GM23248 (cell line): ENCODE measurements around the gene APAF1. TPM values are rescaled to one million over a fixed set of nuclear protein-coding genes. Genes with fewer than 3 reads are reported as not detected.

Experiments used
- DNase-seq: peaks from one replicate; pipeline ENCODE4 v3.0.0-alpha.2; 2015
- H2AFZ ChIP-seq: fragments of 200-600 bp; sonication (generic); 2 replicates; pipeline ENCODE4 v1.6.1; 2016; ENCODE audit warnings: antibody characterized with exemption
- H3F3A ChIP-seq: fragments of 200-600 bp; sonication (generic); 2 replicates; pipeline ENCODE4 v1.6.1; 2016; ENCODE audit warnings: mild to moderate bottlenecking, antibody characterized with exemption, mixed run types; ENCODE audit not compliant: insufficient read depth
- H3K27ac ChIP-seq: fragments of 200-600 bp; sonication (generic); 2 replicates; pipeline ENCODE4 v1.5.1; 2016; ENCODE audit warnings: mild to moderate bottlenecking
- H3K27me3 ChIP-seq: fragments of 200-600 bp; sonication (generic); replicated peaks from 2 replicates; pipeline ENCODE4 v1.6.1; 2016; ENCODE audit warnings: mild to moderate bottlenecking; ENCODE audit not compliant: insufficient read depth
- H3K36me3 ChIP-seq: fragments of 200-600 bp; sonication (generic); 2 replicates; pipeline ENCODE4 v1.6.1; 2016; ENCODE audit warnings: low read depth, mild to moderate bottlenecking
- H3K4me1 ChIP-seq: fragments of 200-600 bp; sonication (generic); 2 replicates; pipeline ENCODE4 v1.6.1; 2016; ENCODE audit warnings: mild to moderate bottlenecking; ENCODE audit not compliant: insufficient read depth
- H3K4me2 ChIP-seq: fragments of 200-600 bp; sonication (generic); one replicate; pipeline ENCODE4 v1.6.1; 2016; ENCODE audit warnings: mild to moderate bottlenecking; ENCODE audit not compliant: unreplicated experiment
- H3K4me3 ChIP-seq: fragments of 200-600 bp; sonication (generic); 2 replicates; pipeline ENCODE4 v1.5.1; 2016; ENCODE audit warnings: mild to moderate bottlenecking
- H3K79me2 ChIP-seq: fragments of 200-600 bp; sonication (generic); 2 replicates; pipeline ENCODE4 v1.6.1; 2016; ENCODE audit warnings: mild to moderate bottlenecking; ENCODE audit not compliant: insufficient read depth
- H3K9ac ChIP-seq: fragments of 200-600 bp; sonication (generic); 2 replicates; pipeline ENCODE4 v1.6.1; 2016; ENCODE audit warnings: mild to moderate bottlenecking
- H3K9me2 ChIP-seq: fragments of 200-600 bp; sonication (generic); 2 replicates; pipeline ENCODE4 v1.6.1; 2016; ENCODE audit warnings: mixed run types, mild to moderate bottlenecking, moderate library complexity; ENCODE audit not compliant: insufficient read depth
- H3K9me3 ChIP-seq: fragments of 200-600 bp; sonication (generic); one replicate; pipeline ENCODE4 v1.6.1; 2017; ENCODE audit warnings: low read depth
- H4K20me1 ChIP-seq: fragments of 200-600 bp; sonication (generic); 2 replicates; pipeline ENCODE4 v1.6.0; 2016; ENCODE audit not compliant: insufficient read depth
- EZH2 ChIP-seq: fragments of 200-600 bp; sonication (generic); IDR thresholded peaks from 2 replicates; pipeline ENCODE4 v1.6.1; 2018; ENCODE audit warnings: antibody characterized with exemption, mild to moderate bottlenecking; ENCODE audit not compliant: insufficient read depth, poor library complexity, severe bottlenecking
- EZH2phosphoT487 ChIP-seq: fragments of 200-600 bp; sonication (generic); IDR thresholded peaks from 2 replicates; pipeline ENCODE4 v1.6.1; 2018; ENCODE audit warnings: antibody characterized with exemption, moderate library complexity, mild to moderate bottlenecking, low read depth; ENCODE audit not compliant: insufficient read depth
- WGBS, 2 experiments: methylation state at CpG; one replicate each; pipeline ENCODE4 v1.1.6; 2015 to 2017; ENCODE audit warnings: low lambda C conversion rate in 2 of 2, low coverage in 1 of 2; ENCODE audit errors: missing lambda C conversion rate in 2 of 2; 5-methylcytosine and 5-hydroxymethylcytosine counted together
- in situ Hi-C: fragments of 300-500 bp; cut with MboI; formaldehyde crosslinking; loops from 2 replicates; pipeline ENCODE4 v1.15.0; 2020
- polyA plus RNA-seq: library from polyadenylated mRNA; unstranded; fragments of >200 nt; fragmentation: Nextera tagmentation; extraction: Ambion mirVana; gene quantifications from 2 replicates; pipeline ENCODE4 v1.2.1, GENCODE V29; 2016
- total RNA-seq: library from RNA; depleted of rRNA; stranded (reverse); fragments of >200 nt; shearing (Covaris generic); gene quantifications from 2 replicates; pipeline ENCODE4 v1.2.3, GENCODE V29; 2014

Gene APAF1
- total and polyA plus RNA-seq, 2 experiments from 2014 or later: 8.3 to 24.5 TPM

DNA sequence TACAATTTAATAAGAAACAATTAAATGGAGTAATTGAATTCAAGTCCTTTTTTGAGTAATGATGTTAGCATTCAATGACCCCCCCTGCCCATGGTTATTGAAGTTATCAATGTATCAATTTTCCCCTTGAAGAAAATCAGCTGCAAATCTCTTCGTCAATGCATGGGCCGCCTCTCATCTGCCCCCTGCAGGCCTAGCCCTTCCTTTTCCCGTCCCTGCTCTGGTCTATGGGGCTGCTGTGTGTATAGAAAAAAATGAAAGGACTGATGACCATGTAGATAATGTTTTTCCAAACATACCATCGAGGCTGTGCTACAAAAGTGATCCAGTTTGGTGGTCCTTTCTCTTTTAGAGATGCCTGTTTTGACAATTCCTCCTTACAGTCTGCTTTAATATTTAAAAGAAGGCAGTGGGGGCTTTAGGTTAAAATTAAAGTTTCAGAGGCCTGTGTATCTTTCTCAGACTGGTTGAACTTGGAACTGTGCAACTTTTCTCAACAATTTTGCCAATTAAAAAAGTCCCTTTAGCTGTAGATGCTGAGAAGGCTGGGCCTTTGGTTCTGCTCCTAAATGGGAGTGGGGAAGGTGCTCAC lies 98.4 kb downstream of the APAF1 start:
- Histone ChIP-seq H4K20me1 (no peaks in the 10 kb centered on the region), H3K9ac (no peak overlapping the region), H3K27me3 (no peaks in the 10 kb centered on the region), H2AFZ (no peak overlapping the region), H3K36me3 (no peaks in the 10 kb centered on the region), H3K79me2 (no peaks in the 10 kb centered on the region), H3K4me3 (no peak overlapping the region), H3K27ac (no peak overlapping the region), H3K4me1 (no peaks in the 10 kb centered on the region), H3K9me3 (no peaks in the 10 kb centered on the region), H3K9me2 (no peaks in the 10 kb centered on the region), H3F3A (0 out of 2 replicates have a peak, but pooled peaks cover 4% of the 10 kb centered on the region), H3K4me2 (no peak overlapping the region)
- WGBS, 2 experiments: 71 to 81% methylated on average over 4 of the region's 4 CpGs
- in situ Hi-C loops: no loop called here
- TF ChIP-seq EZH2 (no peak), EZH2phosphoT487 (no peak)
- peak; percentile 26 for DNase-seq

DNA sequence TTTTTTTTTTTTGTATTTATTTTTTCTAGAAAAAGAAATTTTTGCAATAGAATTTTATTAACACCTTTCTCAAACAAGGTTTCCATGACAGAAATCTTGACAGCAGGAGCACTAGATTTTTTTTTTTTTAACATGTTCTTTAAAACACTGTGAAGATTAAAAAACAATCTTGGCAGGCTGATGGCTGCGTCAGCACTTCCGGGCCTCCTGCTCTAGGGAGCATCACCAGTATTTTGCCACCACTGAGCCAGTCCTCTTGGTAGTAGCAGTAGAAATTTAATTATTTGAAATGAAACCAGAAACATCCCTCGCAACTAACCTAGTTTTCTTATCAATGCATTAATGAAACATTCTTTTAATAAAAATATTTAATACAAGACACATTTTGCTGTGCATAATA lies 99.6 kb downstream of the APAF1 start:
- Histone ChIP-seq H4K20me1 (no peaks in the 10 kb centered on the region), H3K27ac (no peak overlapping the region), H3K36me3 (no peaks in the 10 kb centered on the region), H3K4me2 (no peak overlapping the region), H3K9ac (no peak overlapping the region), H3K9me3 (no peaks in the 10 kb centered on the region), H3K9me2 (no peaks in the 10 kb centered on the region), H2AFZ (no peak overlapping the region), H3K4me1 (no peaks in the 10 kb centered on the region), H3K79me2 (no peaks in the 10 kb centered on the region), H3K4me3 (no peak overlapping the region), H3K27me3 (no peaks in the 10 kb centered on the region), H3F3A (0 out of 2 replicates have a peak, but pooled peaks cover 4% of the 10 kb centered on the region)
- TF ChIP-seq EZH2phosphoT487 (no peak), EZH2 (no peak)
- 90 to 91% methylated on average over 3 of the region's 3 CpGs for WGBS, 2 experiments
- in situ Hi-C loops: no loop called here
- DNase-seq: no peak

DNA sequence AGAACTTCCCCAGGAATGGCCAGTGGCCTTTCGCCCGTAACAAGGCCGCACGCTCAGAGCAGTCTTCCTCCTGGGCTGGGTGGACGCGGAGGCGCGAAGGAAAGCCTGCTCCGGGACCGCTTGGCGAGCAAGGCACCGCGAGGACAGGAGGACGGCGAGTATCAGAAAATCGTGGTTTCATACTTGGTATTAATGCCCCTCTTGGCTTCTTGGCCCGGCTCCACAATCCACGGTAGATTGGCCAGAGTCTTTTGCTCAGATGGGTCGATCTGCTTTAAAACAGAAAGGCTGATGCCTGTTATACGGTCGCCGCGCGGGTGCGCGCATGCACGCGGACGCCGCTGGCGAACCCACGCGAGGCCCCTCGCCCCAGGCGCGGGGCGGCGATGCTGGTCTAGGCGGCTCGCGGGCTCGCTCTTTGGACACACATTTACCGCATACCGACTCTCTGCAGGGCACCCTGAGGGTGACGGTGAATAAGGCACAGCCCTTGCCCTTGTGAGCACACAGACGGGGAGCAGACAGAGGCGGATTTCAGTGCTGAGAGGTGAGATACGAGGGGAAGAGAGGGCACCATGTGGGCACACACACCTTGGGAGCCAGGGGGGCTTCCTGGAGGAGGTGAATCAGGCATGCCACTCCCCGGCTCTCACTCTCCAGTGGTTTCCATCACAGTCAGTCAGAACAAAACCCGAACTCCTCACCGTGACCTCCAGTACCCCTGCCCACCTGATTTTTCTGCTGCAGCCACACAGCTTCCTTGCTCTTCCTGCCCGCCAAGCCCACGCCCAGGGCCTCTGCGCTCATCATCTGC lies 100.7 kb downstream of the APAF1 start:
- in situ Hi-C loops: no loop called here
- no peak for TF ChIP-seq EZH2phosphoT487
- no peak for TF ChIP-seq EZH2
- 11 to 12% methylated on average over 53 to 54 of the region's 54 CpGs for WGBS, 2 experiments

DNA sequence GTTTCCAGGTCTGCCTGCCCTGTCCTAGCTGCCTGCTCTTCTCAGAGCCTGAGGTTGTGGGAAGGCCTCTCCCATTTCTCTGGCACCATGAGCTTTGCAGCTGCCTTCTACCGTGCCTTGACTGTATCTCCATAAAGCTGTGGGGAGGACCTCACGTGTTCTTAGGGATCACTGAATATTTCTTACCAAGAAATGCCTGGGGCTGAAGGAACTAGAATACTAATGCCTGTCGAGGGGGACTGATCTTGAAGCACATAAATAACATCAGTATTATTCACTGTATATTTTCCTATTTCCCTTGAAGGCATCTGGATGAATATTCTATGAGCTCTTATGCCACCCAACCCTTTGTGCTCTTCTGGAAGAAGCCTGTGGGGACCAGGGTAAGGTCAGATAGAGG lies 103.4 kb downstream of the APAF1 start:
- Histone ChIP-seq H3F3A (peaks cover 4% of the 10 kb centered on the region; the same call in 1 of the 2 replicates), H3K9me2 (no peaks in the 10 kb centered on the region), H3K9me3 (no peaks in the 10 kb centered on the region), H2AFZ (no peak overlapping the region), H3K9ac (no peak overlapping the region), H3K4me3 (no peak overlapping the region), H3K27me3 (no peaks in the 10 kb centered on the region), H4K20me1 (no peaks in the 10 kb centered on the region), H3K27ac (no peak overlapping the region), H3K4me1 (peaks cover 10% of the 10 kb centered on the region), H3K79me2 (no peaks in the 10 kb centered on the region), H3K36me3 (no peaks in the 10 kb centered on the region), H3K4me2 (no peak overlapping the region)
- in situ Hi-C loops: no loop called here
- WGBS, 2 experiments: 52 to 60% methylated on average over 3 of the region's 3 CpGs
- no peak for DNase-seq
- TF ChIP-seq EZH2 (no peak), EZH2phosphoT487 (no peak)

More for the DNA sequence above, 100.7 kb downstream of the APAF1 start:
- H3K4me3 ChIP-seq: peak overlapping the region; percentile 74
- H3K27ac ChIP-seq: no peak overlapping the region
- H3K4me2 ChIP-seq: peak overlapping the region; percentile 91
- H4K20me1 ChIP-seq: no peaks in the 10 kb centered on the region
- DNase-seq: peak; percentile 53
- no peaks in the 10 kb centered on the region for H3K79me2 ChIP-seq
- H3K9me3 ChIP-seq: no peaks in the 10 kb centered on the region
- H3K36me3 ChIP-seq: no peaks in the 10 kb centered on the region
- H3K27me3 ChIP-seq: no peaks in the 10 kb centered on the region
- peak overlapping the region; percentile 86 for H2AFZ ChIP-seq
- H3K9me2 ChIP-seq: no peaks in the 10 kb centered on the region
- H3K4me1 ChIP-seq: no peaks in the 10 kb centered on the region
- H3F3A ChIP-seq: 0 out of 2 replicates have a peak, but pooled peaks cover 3% of the 10 kb centered on the region
- peak overlapping the region; percentile 59 for H3K9ac ChIP-seq
